ENCODE data around the gene MYO10. TPM values are rescaled to one million over a fixed set of nuclear protein-coding genes. Genes with fewer than 3 reads are reported as not detected.

The MYO10 gene
- total RNA-seq, 3 donors from 2014 or later, result 8.6 to 22.6 (median 21.2) TPM

DNA sequence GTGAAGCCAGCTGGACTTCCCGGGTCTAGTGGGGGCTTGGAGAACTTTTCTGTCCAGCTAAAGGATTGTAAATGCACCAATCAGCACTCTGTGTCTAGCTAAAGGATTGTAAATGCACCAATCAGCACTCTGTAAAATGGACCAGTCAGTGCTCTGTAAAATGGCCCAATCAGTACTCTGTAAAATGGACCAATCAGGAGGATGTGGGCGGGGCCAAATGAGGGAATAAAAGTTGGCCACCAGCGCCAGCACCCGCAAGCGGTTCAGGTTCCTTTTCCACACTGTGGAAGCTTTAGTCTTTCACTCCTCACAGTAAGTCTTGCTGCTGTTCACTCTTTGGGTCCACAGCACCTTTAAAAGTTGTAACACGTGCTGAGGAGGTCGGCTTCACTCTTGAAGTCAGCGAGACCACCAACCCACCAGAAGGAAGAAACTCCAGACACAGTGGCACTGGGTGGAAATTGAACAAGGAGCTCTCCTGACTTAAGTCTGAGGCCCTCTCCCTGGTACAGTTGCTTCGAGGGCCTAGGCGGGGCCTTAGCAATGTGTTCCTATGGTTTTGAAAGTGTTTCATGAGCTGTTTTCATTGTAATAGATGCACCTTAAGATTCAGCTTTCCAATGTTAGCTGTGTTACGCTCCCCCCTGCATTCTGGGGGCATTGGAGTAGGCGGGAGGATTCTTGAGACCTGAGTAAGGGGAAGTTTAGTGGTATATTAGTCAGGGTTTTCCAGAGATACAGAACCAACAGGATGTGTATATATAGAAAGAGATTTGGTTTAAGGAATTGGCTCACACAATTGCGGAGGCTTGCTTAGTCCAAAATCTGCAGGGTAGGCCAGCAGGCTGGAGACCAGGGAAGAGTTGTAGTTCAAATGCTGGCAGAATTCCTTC is 21.5 kb upstream of the MYO10 start:
- TF ChIP-seq POLR2A (IDR thresholded peaks at IDR 0.05), result no peak
- TF ChIP-seq, protein P1, sequence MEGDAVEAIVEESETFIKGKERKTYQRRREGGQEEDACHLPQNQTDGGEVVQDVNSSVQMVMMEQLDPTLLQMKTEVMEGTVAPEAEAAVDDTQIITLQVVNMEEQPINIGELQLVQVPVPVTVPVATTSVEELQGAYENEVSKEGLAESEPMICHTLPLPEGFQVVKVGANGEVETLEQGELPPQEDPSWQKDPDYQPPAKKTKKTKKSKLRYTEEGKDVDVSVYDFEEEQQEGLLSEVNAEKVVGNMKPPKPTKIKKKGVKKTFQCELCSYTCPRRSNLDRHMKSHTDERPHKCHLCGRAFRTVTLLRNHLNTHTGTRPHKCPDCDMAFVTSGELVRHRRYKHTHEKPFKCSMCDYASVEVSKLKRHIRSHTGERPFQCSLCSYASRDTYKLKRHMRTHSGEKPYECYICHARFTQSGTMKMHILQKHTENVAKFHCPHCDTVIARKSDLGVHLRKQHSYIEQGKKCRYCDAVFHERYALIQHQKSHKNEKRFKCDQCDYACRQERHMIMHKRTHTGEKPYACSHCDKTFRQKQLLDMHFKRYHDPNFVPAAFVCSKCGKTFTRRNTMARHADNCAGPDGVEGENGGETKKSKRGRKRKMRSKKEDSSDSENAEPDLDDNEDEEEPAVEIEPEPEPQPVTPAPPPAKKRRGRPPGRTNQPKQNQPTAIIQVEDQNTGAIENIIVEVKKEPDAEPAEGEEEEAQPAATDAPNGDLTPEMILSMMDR (IDR thresholded peaks at IDR 0.05), result no peak
- no peak for TF ChIP-seq POLR2AphosphoS5 (IDR thresholded peaks at IDR 0.05)
- no peaks in the 10 kb centered on the region for H3K27me3 ChIP-seq
- H3K4me3 ChIP-seq, result no peak overlapping the region
- H3K36me3 ChIP-seq, result no peaks in the 10 kb centered on the region
- no peak for DNase-seq (ENCODE audit: low spot score in 2 of 2)
- H3K27ac ChIP-seq, result no peak overlapping the region
- H3K4me1 ChIP-seq, result no peaks in the 10 kb centered on the region
- intact Hi-C loops (cut with DNase I; ENCODE audit: low total_unique reads), result no loop called here
- H3K9me3 ChIP-seq, result no peaks in the 10 kb centered on the region

DNA sequence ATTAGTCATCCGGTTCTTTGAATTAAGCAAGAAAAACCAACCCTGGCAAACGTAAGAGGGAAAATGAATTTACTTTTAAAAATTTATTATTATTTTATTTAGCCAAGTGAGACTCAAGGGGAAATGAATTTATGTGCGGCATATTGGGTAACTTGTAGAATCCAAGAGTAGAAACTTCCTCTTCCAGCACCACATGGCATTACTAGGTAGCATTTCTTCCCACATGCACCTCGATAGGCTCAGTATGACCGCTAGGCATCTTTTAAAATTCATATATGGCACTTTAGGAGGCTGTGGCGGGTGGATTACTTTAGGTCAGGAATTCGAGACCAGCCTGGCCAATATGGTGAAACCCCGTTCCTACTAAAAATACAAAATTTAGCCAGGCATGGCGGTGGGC is 17.6 kb upstream of the MYO10 start:
- no peak for DNase-seq (ENCODE audit: low spot score in 2 of 2)
- no peaks in the 10 kb centered on the region for H3K27me3 ChIP-seq
- H3K4me1 ChIP-seq, result no peaks in the 10 kb centered on the region
- H3K4me3 ChIP-seq, result no peak overlapping the region
- no peak for TF ChIP-seq POLR2AphosphoS5 (IDR thresholded peaks at IDR 0.05)
- TF ChIP-seq, protein P1 (IDR thresholded peaks at IDR 0.05), result no peak
- no peak overlapping the region for H3K27ac ChIP-seq
- intact Hi-C loops (cut with DNase I; ENCODE audit: low total_unique reads), result no loop called here
- H3K36me3 ChIP-seq, result no peaks in the 10 kb centered on the region
- no peaks in the 10 kb centered on the region for H3K9me3 ChIP-seq

DNA sequence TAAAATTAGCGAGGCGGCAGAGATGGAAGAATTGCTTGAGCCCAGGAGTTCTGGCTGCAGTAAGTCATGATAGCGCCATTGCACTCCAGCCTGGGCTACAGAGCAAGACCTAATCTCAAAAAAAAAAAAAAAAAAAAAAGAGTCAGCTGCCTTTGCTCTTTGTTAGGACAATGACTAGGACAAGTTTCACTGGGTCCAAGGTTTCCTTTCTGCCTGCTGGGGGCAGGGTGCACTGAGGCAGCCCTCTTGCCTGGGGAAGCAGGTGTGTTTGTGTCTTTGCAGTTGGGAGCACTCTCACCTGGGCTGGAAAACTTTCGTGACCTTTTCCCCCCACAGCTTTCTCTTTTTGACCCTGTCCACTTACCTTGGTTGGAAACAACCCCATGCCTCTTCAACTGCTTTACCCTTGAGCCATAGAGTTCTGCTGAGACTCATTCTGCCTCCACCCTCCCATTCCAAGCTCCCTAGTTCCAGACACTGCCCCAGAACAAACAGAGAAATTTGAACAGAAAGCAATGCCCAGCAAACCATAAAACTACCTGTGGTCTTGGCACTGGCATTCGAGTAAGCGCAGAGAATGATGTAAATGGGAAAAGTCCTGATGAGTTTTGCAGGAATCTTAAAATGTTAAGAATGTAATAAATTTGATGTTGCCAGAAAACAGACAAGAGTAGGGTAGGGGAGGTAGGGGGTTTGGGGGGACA is 17.0 kb upstream of the MYO10 start:
- TF ChIP-seq POLR2A (IDR thresholded peaks at IDR 0.05) (no peak), POLR2AphosphoS5 (IDR thresholded peaks at IDR 0.05) (no peak)
- TF ChIP-seq, protein P1 (IDR thresholded peaks at IDR 0.05), result no peak
- no peak overlapping the region for H3K4me3 ChIP-seq
- H3K27me3 ChIP-seq, result no peaks in the 10 kb centered on the region
- no peaks in the 10 kb centered on the region for H3K4me1 ChIP-seq
- H3K9me3 ChIP-seq, result no peaks in the 10 kb centered on the region
- H3K27ac ChIP-seq, result no peak overlapping the region
- DNase-seq (ENCODE audit: low spot score in 2 of 2), result no peak
- intact Hi-C loops (cut with DNase I; ENCODE audit: low total_unique reads), result no loop called here
- no peaks in the 10 kb centered on the region for H3K36me3 ChIP-seq

DNA sequence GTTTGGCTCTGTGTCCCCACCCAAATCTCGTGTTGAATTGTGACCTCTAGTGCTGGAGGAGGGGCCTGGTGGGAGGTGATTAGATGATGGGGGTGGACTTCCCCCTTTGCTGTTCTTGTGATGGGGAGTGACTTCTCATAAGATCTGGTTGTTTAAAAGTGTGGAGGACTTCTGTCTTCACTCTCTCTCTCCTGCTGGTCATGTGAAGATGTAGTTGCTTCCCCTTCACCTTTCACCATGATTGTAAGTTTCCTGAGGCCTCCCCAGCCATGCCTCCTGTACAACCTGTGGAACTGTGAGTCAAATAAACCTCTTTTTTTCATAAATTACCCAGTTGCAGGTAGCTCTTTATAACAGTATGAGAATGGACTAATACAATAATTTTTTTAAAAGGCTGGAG is 10.6 kb upstream of the MYO10 start:
- H3K27ac ChIP-seq, result no peak overlapping the region
- no peaks in the 10 kb centered on the region for H3K36me3 ChIP-seq
- no peaks in the 10 kb centered on the region for H3K27me3 ChIP-seq
- intact Hi-C loops (cut with DNase I; ENCODE audit: low total_unique reads), result no loop called here
- H3K9me3 ChIP-seq, result peaks cover 16 to 19% of the 10 kb centered on the region in 2 donors
- no peak for DNase-seq (ENCODE audit: low spot score in 2 of 2)
- TF ChIP-seq POLR2A (IDR thresholded peaks at IDR 0.05), result no peak
- no peak for TF ChIP-seq POLR2AphosphoS5 (IDR thresholded peaks at IDR 0.05)
- TF ChIP-seq, protein P1 (IDR thresholded peaks at IDR 0.05), result no peak
- H3K4me1 ChIP-seq, result no peaks in the 10 kb centered on the region
- H3K4me3 ChIP-seq, result no peak overlapping the region

Data from breast epithelium (tissue), 4 donors.